Mesenchymal stem cell (in vitro differentiated cells and primary cell): ENCODE measurements around the gene ZNF74.

Experiments
- DNase-seq: peaks from one replicate; pipeline ENCODE4 v3.0.0-alpha.2; 2013
- H2AFZ ChIP-seq: one replicate; pipeline ENCODE4 v1.6.1; 2013; ENCODE audit warnings: low read depth, mild to moderate bottlenecking, control low read depth, inconsistent platforms, low read length, moderate library complexity
- H2AK5ac ChIP-seq: 2 replicates; pipeline ENCODE4 v1.6.1; 2013; ENCODE audit warnings: low read length, moderate library complexity, mild to moderate bottlenecking, inconsistent platforms; ENCODE audit not compliant: severe bottlenecking
- H2BK120ac ChIP-seq: one replicate; pipeline ENCODE4 v1.6.1; 2013; ENCODE audit warnings: low read depth, mild to moderate bottlenecking, inconsistent platforms, low read length, moderate library complexity
- H2BK12ac ChIP-seq, 2 experiments: one replicate each; pipeline ENCODE4 v1.6.1; 2013; ENCODE audit warnings: inconsistent platforms in 2 of 2, low read length in 2 of 2, mild to moderate bottlenecking in 2 of 2, moderate library complexity in 2 of 2, control low read depth in 1 of 2
- H2BK15ac ChIP-seq: one replicate; pipeline ENCODE4 v1.6.1; 2013; ENCODE audit warnings: mild to moderate bottlenecking, low read depth, inconsistent platforms; ENCODE audit not compliant: poor library complexity, severe bottlenecking
- H2BK5ac ChIP-seq: 2 replicates; pipeline ENCODE4 v1.6.1; 2013; ENCODE audit warnings: low read depth, mild to moderate bottlenecking, low read length, control low read depth, inconsistent platforms; ENCODE audit not compliant: poor library complexity, severe bottlenecking
- H3K14ac ChIP-seq, 2 experiments: one replicate each; pipeline ENCODE4 v1.6.1; 2013; ENCODE audit warnings: inconsistent platforms in 2 of 2, low read length in 2 of 2, control low read depth in 1 of 2, mild to moderate bottlenecking in 1 of 2, moderate library complexity in 1 of 2
- H3K18ac ChIP-seq, 2 experiments: one replicate each; pipeline ENCODE4 v1.6.1; 2013; ENCODE audit warnings: inconsistent platforms in 2 of 2, low read length in 2 of 2, control low read depth in 1 of 2, low read depth in 1 of 2, mild to moderate bottlenecking in 1 of 2
- H3K23ac ChIP-seq, 2 experiments: one replicate each; pipeline ENCODE4 v1.6.1; 2013; ENCODE audit warnings: inconsistent platforms in 2 of 2, low read length in 2 of 2, mild to moderate bottlenecking in 2 of 2, moderate library complexity in 2 of 2, control low read depth in 1 of 2
- H3K27ac ChIP-seq: 2 replicates; pipeline ENCODE4 v1.5.1; 2013; ENCODE audit warnings: mild to moderate bottlenecking, moderate library complexity, low read length, control low read depth, inconsistent platforms; ENCODE audit not compliant: poor library complexity, severe bottlenecking
- H3K27me3 ChIP-seq, 2 experiments: 2 replicates each; pipeline versions ENCODE4 v1.6.1 to v1.7.0; 2013; ENCODE audit warnings: low read length in 2 of 2, mild to moderate bottlenecking in 2 of 2, moderate library complexity in 2 of 2, control low read depth in 1 of 2, inconsistent platforms in 1 of 2; ENCODE audit not compliant: control insufficient read depth in 1 of 2, insufficient read depth in 1 of 2
- H3K36me3 ChIP-seq, 2 experiments: 2 replicates each; pipeline versions ENCODE4 v1.6.1 to v1.7.0; 2013; ENCODE audit warnings: low read length in 2 of 2, control low read depth in 1 of 2, inconsistent platforms in 1 of 2, low read depth in 1 of 2, mild to moderate bottlenecking in 1 of 2; ENCODE audit not compliant: insufficient read depth in 2 of 2, control insufficient read depth in 1 of 2
- H3K4ac ChIP-seq, 2 experiments: one replicate each; pipeline ENCODE4 v1.6.1; 2013; ENCODE audit warnings: inconsistent platforms in 2 of 2, low read length in 2 of 2, mild to moderate bottlenecking in 2 of 2, moderate library complexity in 2 of 2, control low read depth in 1 of 2, low read depth in 1 of 2
- H3K4me1 ChIP-seq: 2 replicates; pipeline ENCODE4 v1.6.1; 2013; ENCODE audit warnings: low read depth, low read length, control low read depth; ENCODE audit not compliant: control insufficient read depth, insufficient read depth
- H3K4me2 ChIP-seq: 2 replicates; pipeline ENCODE4 v1.6.1; 2013; ENCODE audit warnings: low read length, mild to moderate bottlenecking, inconsistent platforms; ENCODE audit not compliant: poor library complexity, severe bottlenecking
- H3K4me3 ChIP-seq, 2 experiments: 2 replicates each; pipeline versions ENCODE4 v1.5.1 to v1.7.0; 2013; ENCODE audit warnings: low read length in 2 of 2, mild to moderate bottlenecking in 2 of 2, control low read depth in 1 of 2, low read depth in 1 of 2; ENCODE audit not compliant: insufficient read depth in 1 of 2
- H3K79me1 ChIP-seq: replicated peaks from 2 replicates; pipeline ENCODE4 v1.6.1; 2013; ENCODE audit warnings: mild to moderate bottlenecking, control low read depth, low read length, inconsistent platforms; ENCODE audit not compliant: poor library complexity, severe bottlenecking
- H3K9ac ChIP-seq: 2 replicates; pipeline ENCODE4 v1.7.0; 2013; ENCODE audit warnings: mild to moderate bottlenecking, low read length, moderate library complexity
- H3K9me3 ChIP-seq: 2 replicates; pipeline ENCODE4 v1.7.0; 2013; ENCODE audit warnings: mild to moderate bottlenecking, low read length; ENCODE audit not compliant: control insufficient read depth
- H4K8ac ChIP-seq: one replicate; pipeline ENCODE4 v1.6.1; 2013; ENCODE audit warnings: inconsistent platforms, mild to moderate bottlenecking, low read length, moderate library complexity
- H4K91ac ChIP-seq: one replicate; pipeline ENCODE4 v1.6.1; 2013; ENCODE audit warnings: mild to moderate bottlenecking, low read length, inconsistent platforms
- WGBS: methylation state at CpG from one replicate; pipeline ENCODE4 v1.1.7; 2013; ENCODE audit warnings: mixed read lengths; 5-methylcytosine and 5-hydroxymethylcytosine counted together

Gene ZNF74

GRCh38 chr22:20423008-20423905 lies 29.3 kb downstream of the ZNF74 start:
- no peak overlapping the region for H2BK120ac ChIP-seq
- WGBS, result 90% methylated on average over 20 of the region's 20 CpGs

GRCh38 chr22:20423906-20424551 lies 30.1 kb downstream of the ZNF74 start:
- Histone ChIP-seq H3K79me1 (no peaks in the 10 kb centered on the region), H2AFZ (no peak overlapping the region), H3K9me3 (no peaks in the 10 kb centered on the region), H3K14ac (no peak overlapping the region), H3K27me3 (no peaks in the 10 kb centered on the region), H4K8ac (no peak overlapping the region), H3K23ac (no peak overlapping the region), H2BK12ac (no peak overlapping the region), H3K36me3 (peaks cover 19 to 49% of the 10 kb centered on the region in 2 experiments), H2BK15ac (no peak overlapping the region), H4K91ac (peak overlapping the region; percentile 16), H3K4me2 (no peak overlapping the region), H3K4me3 (no peak overlapping the region), H3K27ac (no peak overlapping the region), H3K4ac (no peak overlapping the region), H2BK120ac (no peak overlapping the region), H2AK5ac (no peak overlapping the region), H3K4me1 (peaks cover 22% of the 10 kb centered on the region), H3K18ac (no peak overlapping the region), H3K9ac (no peak overlapping the region), H2BK5ac (no peak overlapping the region)
- 77% methylated on average over 30 of the region's 31 CpGs for WGBS
- DNase-seq, result no peak

More at GRCh38 chr22:20423008-20423905, 29.3 kb downstream of the ZNF74 start:
- no peaks in the 10 kb centered on the region for H3K79me1 ChIP-seq
- no peak overlapping the region for H3K23ac ChIP-seq
- H3K27me3 ChIP-seq, result no peaks in the 10 kb centered on the region
- peaks cover 25% of the 10 kb centered on the region for H3K4me1 ChIP-seq
- peak overlapping the region; percentile 16 for H4K91ac ChIP-seq
- DNase-seq, result no peak
- H3K4me3 ChIP-seq, result no peak overlapping the region
- H3K9me3 ChIP-seq, result no peaks in the 10 kb centered on the region
- H2AFZ ChIP-seq, result no peak overlapping the region
- H3K14ac ChIP-seq, result no peak overlapping the region
- H2BK12ac ChIP-seq, result no peak overlapping the region
- H2BK5ac ChIP-seq, result no peak overlapping the region
- no peak overlapping the region for H3K4ac ChIP-seq
- peak overlapping the region; percentile 24 for H3K9ac ChIP-seq
- H3K4me2 ChIP-seq, result no peak overlapping the region
- H2BK15ac ChIP-seq, result no peak overlapping the region
- no peak overlapping the region for H3K18ac ChIP-seq
- no peak overlapping the region for H4K8ac ChIP-seq
- H2AK5ac ChIP-seq, result no peak overlapping the region
- no peak overlapping the region for H3K27ac ChIP-seq
- H3K36me3 ChIP-seq, result peaks cover 12 to 43% of the 10 kb centered on the region in 2 experiments

- no peak overlapping the region for H2BK12ac ChIP-seq
- H2BK5ac ChIP-seq, result no peak overlapping the region
- no peak overlapping the region for H3K23ac ChIP-seq
- DNase-seq, result no peak
- H3K79me1 ChIP-seq, result peaks cover 3% of the 10 kb centered on the region
- H4K8ac ChIP-seq, result no peak overlapping the region
- no peak overlapping the region for H2AFZ ChIP-seq
- H2BK120ac ChIP-seq, result no peak overlapping the region
- 93% methylated on average over 15 of the region's 15 CpGs for WGBS
- H3K9ac ChIP-seq, result no peak overlapping the region
- peaks cover 19 to 54% of the 10 kb centered on the region in 2 experiments for H3K36me3 ChIP-seq
- H2AK5ac ChIP-seq, result no peak overlapping the region
- H3K18ac ChIP-seq, result no peak overlapping the region
- no peaks in the 10 kb centered on the region for H3K9me3 ChIP-seq
- H3K4me3 ChIP-seq, result no peak overlapping the region
- peaks cover 22% of the 10 kb centered on the region for H3K4me1 ChIP-seq
- no peaks in the 10 kb centered on the region for H3K27me3 ChIP-seq
- no peak overlapping the region for H3K27ac ChIP-seq
- no peak overlapping the region for H3K4ac ChIP-seq
- H3K4me2 ChIP-seq, result no peak overlapping the region
- H2BK15ac ChIP-seq, result no peak overlapping the region
- H4K91ac ChIP-seq, result no peak overlapping the region
- H3K14ac ChIP-seq, result no peak overlapping the region
Measured at GRCh38 chr22:20424568-20424931, 30.6 kb downstream of the ZNF74 start.

GRCh38 chr22:20424932-20425565 lies 31.1 kb downstream of the ZNF74 start:
- H3K9ac ChIP-seq, result no peak overlapping the region
- no peaks in the 10 kb centered on the region for H3K27me3 ChIP-seq
- H3K36me3 ChIP-seq, result peaks cover 19 to 59% of the 10 kb centered on the region in 2 experiments
- H4K8ac ChIP-seq, result no peak overlapping the region
- no peak overlapping the region for H3K4me2 ChIP-seq
- H2AK5ac ChIP-seq, result no peak overlapping the region
- no peak overlapping the region for H3K27ac ChIP-seq
- WGBS, result 93% methylated on average over 59 of the region's 59 CpGs
- H3K79me1 ChIP-seq, result peaks cover 8% of the 10 kb centered on the region
- no peak overlapping the region for H3K4me3 ChIP-seq
- no peak overlapping the region for H3K18ac ChIP-seq
- no peak overlapping the region for H2AFZ ChIP-seq
- DNase-seq, result no peak
- no peak overlapping the region for H3K23ac ChIP-seq
- H3K4me1 ChIP-seq, result peaks cover 22% of the 10 kb centered on the region
- H2BK15ac ChIP-seq, result peak overlapping the region; percentile 30
- H3K14ac ChIP-seq, result no peak overlapping the region
- no peak overlapping the region for H2BK12ac ChIP-seq
- H2BK5ac ChIP-seq, result no peak overlapping the region
- no peak overlapping the region for H3K4ac ChIP-seq
- H4K91ac ChIP-seq, result no peak overlapping the region
- no peaks in the 10 kb centered on the region for H3K9me3 ChIP-seq
- H2BK120ac ChIP-seq, result no peak overlapping the region
